PC-3 (cell line): Measurements from ENCODE around the gene GPAM.

Experiments
- EZH2 ChIP-seq: fragments of 300-600 bp; sonication (generic); IDR thresholded peaks from one replicate; pipeline ENCODE4 v1.6.1; 2017; ENCODE audit warnings: antibody characterized with exemption, mild to moderate bottlenecking, low read length; ENCODE audit not compliant: unreplicated experiment
- EZH2phosphoT487 ChIP-seq: fragments of 300-600 bp; sonication (generic); IDR thresholded peaks from 2 replicates; pipeline ENCODE4 v1.6.1; 2018; ENCODE audit warnings: mild to moderate bottlenecking, antibody characterized with exemption, low read length, borderline replicate concordance
- TF ChIP-seq, protein P1 (sequence below): fragments of 300-600 bp; sonication (generic); conservative IDR thresholded peaks from 2 replicates; pipeline ENCODE4 v1.5.1; 2017; ENCODE audit warnings: antibody characterized with exemption, low read depth, mild to moderate bottlenecking, low read length

DNA sequence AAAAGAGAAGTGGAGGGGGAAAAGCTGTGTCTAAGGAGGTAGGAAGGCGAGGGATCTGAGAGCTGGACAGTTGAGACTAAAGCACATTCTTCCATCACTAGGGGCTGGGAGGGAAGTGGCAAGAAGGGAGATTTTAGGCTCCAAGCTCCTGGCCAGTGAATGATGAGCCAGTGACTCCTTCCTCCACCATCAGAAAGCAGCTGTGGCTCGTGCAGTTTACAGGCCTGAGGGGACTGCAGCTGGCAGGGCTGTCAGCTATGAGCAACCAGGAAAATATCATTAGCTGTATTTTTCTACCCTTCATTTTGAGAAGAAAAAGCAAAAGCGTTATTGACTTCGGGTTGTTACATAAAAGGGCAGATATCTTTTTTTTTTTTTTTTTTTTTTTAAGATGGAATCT lies 60.7 kb downstream of the GPAM start:
- no peak for TF ChIP-seq EZH2phosphoT487
- TF ChIP-seq, protein P1, sequence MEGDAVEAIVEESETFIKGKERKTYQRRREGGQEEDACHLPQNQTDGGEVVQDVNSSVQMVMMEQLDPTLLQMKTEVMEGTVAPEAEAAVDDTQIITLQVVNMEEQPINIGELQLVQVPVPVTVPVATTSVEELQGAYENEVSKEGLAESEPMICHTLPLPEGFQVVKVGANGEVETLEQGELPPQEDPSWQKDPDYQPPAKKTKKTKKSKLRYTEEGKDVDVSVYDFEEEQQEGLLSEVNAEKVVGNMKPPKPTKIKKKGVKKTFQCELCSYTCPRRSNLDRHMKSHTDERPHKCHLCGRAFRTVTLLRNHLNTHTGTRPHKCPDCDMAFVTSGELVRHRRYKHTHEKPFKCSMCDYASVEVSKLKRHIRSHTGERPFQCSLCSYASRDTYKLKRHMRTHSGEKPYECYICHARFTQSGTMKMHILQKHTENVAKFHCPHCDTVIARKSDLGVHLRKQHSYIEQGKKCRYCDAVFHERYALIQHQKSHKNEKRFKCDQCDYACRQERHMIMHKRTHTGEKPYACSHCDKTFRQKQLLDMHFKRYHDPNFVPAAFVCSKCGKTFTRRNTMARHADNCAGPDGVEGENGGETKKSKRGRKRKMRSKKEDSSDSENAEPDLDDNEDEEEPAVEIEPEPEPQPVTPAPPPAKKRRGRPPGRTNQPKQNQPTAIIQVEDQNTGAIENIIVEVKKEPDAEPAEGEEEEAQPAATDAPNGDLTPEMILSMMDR: no peak
- TF ChIP-seq EZH2: no peak
